SJSA1 (cell line): ENCODE results near the gene FAM171A1. TPM values are rescaled to one million over a fixed set of nuclear protein-coding genes. Genes with fewer than 3 reads are reported as not detected.
A peak's percentile ranks its signal among the peaks of the same experiment; 100 is the strongest.

Experiments
- DNase-seq, 2 experiments: peaks; one replicate each; pipeline ENCODE4 v3.0.0-alpha.2; 2015 to 2020; ENCODE audit warnings: low spot score in 2 of 2, low read depth in 1 of 2
- H3K27ac ChIP-seq: fragments of 250-450 bp; sonication (Bioruptor Pico); 2 replicates; pipeline ENCODE4 v1.5.1; 2020; ENCODE audit warnings: mild to moderate bottlenecking, moderate library complexity
- H3K27me3 ChIP-seq: fragments of 250-450 bp; sonication (Bioruptor Pico); replicated peaks from 2 replicates; pipeline ENCODE4 v1.5.1; 2020; ENCODE audit warnings: mild to moderate bottlenecking, moderate library complexity
- H3K36me3 ChIP-seq: fragments of 250-450 bp; sonication (Bioruptor Pico); 2 replicates; pipeline ENCODE4 v1.5.1; 2020; ENCODE audit warnings: mild to moderate bottlenecking
- H3K4me1 ChIP-seq: fragments of 250-450 bp; sonication (Bioruptor Pico); replicated peaks from 2 replicates; pipeline ENCODE4 v1.6.1; 2021; ENCODE audit warnings: mild to moderate bottlenecking
- H3K4me3 ChIP-seq: fragments of 250-450 bp; sonication (Bioruptor Pico); 2 replicates; pipeline ENCODE4 v1.5.1; 2020; ENCODE audit warnings: mild to moderate bottlenecking
- H3K9me3 ChIP-seq: fragments of 250-450 bp; sonication (Bioruptor Pico); replicated peaks from 2 replicates; pipeline ENCODE4 v1.5.1; 2020; ENCODE audit warnings: mild to moderate bottlenecking
- total RNA-seq: library from RNA; depleted of rRNA; stranded (reverse); fragments of >200 nt; shearing (Covaris generic); gene quantifications from 2 replicates; pipeline ENCODE4 v1.2.3, GENCODE V29; 2014

Gene FAM171A1
- total RNA-seq, 1 experiment from 2014 or later = 60.3 TPM

DNA sequence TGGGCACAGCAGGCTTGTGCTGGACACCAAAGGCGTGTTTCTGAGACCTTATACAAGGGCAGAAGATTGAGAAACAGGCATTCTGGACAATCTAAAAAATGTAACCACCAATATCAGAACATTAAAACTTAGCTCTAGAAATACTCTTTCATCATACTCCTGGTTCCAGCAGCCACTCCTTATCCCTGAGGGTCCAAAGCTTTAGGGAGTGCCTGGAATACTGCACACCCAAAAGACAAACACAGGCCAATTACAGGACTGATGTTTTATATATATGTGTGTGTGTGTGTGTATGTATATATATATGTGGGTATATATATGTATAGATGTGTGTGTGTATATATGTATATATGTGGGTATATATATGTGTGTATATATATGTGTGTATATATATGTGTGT, 39.6 kb downstream of the FAM171A1 start:
- DNase-seq = no peak
- Histone ChIP-seq H3K27ac (no peak overlapping the region), H3K9me3 (no peaks in the 10 kb centered on the region), H3K4me3 (no peak overlapping the region), H3K27me3 (no peaks in the 10 kb centered on the region), H3K4me1 (peaks cover 42% of the 10 kb centered on the region), H3K36me3 (0 out of 2 replicates have a peak, but pooled peaks cover 3% of the 10 kb centered on the region)

DNA sequence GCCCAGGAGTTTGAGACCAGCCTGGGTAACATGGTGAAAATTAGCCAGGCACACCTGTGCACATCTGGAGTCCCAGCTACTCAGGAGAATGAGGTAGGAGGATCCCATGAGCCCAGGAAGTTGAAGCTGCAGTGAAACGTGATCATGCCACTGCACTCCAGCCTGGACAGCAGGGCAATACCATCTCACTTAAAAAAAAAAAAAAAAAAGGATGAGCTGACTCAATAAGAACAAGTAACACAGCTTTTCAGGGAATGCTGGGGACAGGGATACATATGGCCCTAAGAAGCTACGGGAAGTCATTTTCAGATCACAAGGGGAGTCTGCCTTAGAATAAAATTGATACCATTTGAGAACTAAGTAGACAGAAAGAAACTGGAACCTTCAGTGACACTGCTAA, 41.7 kb downstream of the FAM171A1 start:
- H3K27ac ChIP-seq = no peak overlapping the region
- H3K36me3 ChIP-seq = peaks cover 11% of the 10 kb centered on the region; the same call in 1 of the 2 replicates
- H3K9me3 ChIP-seq = no peaks in the 10 kb centered on the region
- H3K4me3 ChIP-seq = no peak overlapping the region
- no peak for DNase-seq
- H3K27me3 ChIP-seq = no peaks in the 10 kb centered on the region
- peaks cover 43% of the 10 kb centered on the region for H3K4me1 ChIP-seq

DNA sequence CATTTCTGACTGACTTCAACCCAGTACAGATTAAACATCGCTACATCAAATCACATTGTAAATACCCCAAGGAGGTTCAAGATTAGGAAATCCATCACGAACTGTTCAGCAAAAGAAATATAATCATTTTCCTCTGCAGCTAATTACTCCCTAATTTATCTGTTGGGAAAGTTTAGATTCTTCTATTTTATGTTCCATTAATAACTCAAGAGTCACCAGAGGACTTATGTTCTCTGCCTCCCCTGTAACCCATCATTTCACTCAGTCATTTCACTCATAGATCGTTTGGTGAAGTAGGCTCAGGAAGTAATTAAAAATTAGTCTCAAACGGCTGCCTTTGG, 45.2 kb downstream of the FAM171A1 start:
- Histone ChIP-seq H3K27ac (peak overlapping the region; percentile 69), H3K27me3 (no peaks in the 10 kb centered on the region), H3K4me1 (peaks cover 54% of the 10 kb centered on the region), H3K4me3 (no peak overlapping the region), H3K36me3 (peaks cover 8% of the 10 kb centered on the region; the same call in 1 of the 2 replicates), H3K9me3 (no peaks in the 10 kb centered on the region)
- no peak for DNase-seq

DNA sequence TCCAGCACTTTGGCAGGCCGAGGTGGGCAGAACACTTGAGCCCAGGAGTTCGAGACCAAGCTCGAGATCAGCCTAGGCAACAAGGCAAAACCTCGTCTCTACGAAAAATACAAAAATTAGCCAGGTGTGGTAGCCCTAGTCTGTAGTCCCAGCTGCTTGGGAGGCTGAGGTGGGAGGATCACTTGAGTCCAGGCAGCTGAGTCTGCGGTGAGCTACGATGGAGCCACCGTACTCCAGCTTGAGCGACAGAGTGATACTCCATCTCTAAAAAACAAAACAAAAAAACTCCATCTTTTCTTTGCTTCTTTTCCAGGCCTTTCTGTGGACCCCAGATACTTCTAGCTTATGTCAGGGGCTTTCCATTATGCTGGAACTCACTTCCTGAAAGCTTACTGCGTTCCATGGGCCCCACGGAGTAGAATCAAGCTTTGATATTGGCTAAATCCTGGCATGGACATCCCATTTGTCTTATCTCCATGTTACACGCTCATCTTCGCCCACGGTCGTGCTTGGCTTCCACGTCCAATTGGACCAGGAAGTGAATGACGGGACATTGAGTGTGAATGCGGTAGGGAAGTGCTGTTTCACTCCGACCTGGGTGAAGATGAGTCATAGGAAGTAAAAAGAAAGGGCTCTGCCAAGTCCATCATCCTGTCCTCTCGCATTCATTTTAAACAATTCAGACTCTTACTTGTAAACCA, 45.7 kb downstream of the FAM171A1 start:
- H3K27me3 ChIP-seq = no peaks in the 10 kb centered on the region
- H3K36me3 ChIP-seq = peaks cover 8% of the 10 kb centered on the region; the same call in 1 of the 2 replicates
- H3K4me3 ChIP-seq = no peak overlapping the region
- peaks cover 58% of the 10 kb centered on the region for H3K4me1 ChIP-seq
- no peaks in the 10 kb centered on the region for H3K9me3 ChIP-seq
- DNase-seq = peak; percentile 76 to 80
- H3K27ac ChIP-seq = peak overlapping the region; percentile 69

DNA sequence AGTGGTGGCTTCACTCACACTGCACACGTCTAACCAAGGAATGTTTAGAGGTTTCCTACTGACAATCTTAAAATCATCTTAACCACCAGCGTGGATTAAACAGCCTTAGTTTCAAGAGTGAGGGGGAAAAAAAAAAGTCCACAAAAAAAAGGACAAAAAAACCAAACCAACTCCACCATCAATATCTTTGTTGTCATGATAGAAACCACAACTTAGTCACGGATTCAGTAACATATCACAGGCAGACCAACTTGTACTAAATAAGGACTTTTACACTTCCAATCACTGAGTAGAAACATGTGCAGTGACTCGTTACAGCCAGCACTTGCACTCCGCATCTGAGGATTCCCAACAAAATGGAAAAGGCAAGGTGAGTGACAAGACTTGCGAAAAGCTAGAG, 46.5 kb downstream of the FAM171A1 start:
- no peak for DNase-seq
- H3K9me3 ChIP-seq = no peaks in the 10 kb centered on the region
- H3K36me3 ChIP-seq = peaks cover 8% of the 10 kb centered on the region; the same call in 1 of the 2 replicates
- peaks cover 64% of the 10 kb centered on the region for H3K4me1 ChIP-seq
- 0 out of 2 replicates have a peak overlapping the region, but pooled peaks have one; percentile 69 for H3K27ac ChIP-seq
- H3K27me3 ChIP-seq = no peaks in the 10 kb centered on the region
- H3K4me3 ChIP-seq = no peak overlapping the region

DNA sequence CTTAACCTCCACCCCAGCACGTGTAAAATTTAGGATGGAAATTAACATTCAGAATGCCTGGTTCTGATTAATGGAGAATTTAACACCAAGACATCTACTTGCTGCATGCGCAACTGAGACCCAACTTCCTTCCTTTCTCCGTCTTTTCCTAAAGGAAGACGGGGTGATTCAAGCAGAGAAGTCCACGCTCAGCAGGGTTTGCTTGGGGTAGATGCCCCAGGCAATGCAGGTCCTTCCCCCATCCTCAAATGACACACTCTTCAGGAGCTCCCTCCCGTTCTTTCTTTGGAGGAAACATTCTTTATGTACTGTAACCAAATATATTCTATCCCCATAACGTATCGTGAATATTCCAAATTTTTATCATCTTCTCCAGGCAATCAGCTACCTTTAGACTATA, 47.0 kb downstream of the FAM171A1 start:
- no peak overlapping the region for H3K4me3 ChIP-seq
- no peak for DNase-seq

DNA sequence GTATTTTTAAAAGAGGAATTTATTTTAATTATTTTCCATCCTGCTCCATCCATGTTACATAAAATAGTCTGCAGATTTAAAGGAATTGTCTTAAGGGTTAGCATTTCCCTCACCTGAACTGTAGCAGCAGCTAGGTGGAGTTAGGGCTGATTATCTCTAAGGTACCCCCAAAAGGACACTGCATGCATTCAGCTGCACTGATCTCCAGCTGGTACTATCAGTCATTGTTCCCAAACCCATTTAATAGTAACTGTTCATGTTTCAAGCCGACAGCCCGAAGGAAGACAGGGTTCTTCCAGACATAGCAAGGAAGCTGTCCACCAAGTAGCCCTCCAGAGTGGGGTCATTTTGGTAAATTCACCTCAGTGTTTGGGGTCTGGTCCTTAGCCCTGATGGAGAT, 48.7 kb downstream of the FAM171A1 start:
- H3K27me3 ChIP-seq = no peaks in the 10 kb centered on the region
- H3K36me3 ChIP-seq = peaks cover 12% of the 10 kb centered on the region
- no peak for DNase-seq
- no peak overlapping the region; the same call in 1 of the 2 replicates for H3K27ac ChIP-seq
- peaks cover 68% of the 10 kb centered on the region for H3K4me1 ChIP-seq
- no peak overlapping the region for H3K4me3 ChIP-seq
- H3K9me3 ChIP-seq = no peaks in the 10 kb centered on the region

More for the DNA sequence above, 47.0 kb downstream of the FAM171A1 start:
- Histone ChIP-seq H3K27ac (no peak overlapping the region), H3K9me3 (no peaks in the 10 kb centered on the region), H3K36me3 (peaks cover 8% of the 10 kb centered on the region; the same call in 1 of the 2 replicates), H3K4me1 (peaks cover 64% of the 10 kb centered on the region), H3K27me3 (no peaks in the 10 kb centered on the region)

DNA sequence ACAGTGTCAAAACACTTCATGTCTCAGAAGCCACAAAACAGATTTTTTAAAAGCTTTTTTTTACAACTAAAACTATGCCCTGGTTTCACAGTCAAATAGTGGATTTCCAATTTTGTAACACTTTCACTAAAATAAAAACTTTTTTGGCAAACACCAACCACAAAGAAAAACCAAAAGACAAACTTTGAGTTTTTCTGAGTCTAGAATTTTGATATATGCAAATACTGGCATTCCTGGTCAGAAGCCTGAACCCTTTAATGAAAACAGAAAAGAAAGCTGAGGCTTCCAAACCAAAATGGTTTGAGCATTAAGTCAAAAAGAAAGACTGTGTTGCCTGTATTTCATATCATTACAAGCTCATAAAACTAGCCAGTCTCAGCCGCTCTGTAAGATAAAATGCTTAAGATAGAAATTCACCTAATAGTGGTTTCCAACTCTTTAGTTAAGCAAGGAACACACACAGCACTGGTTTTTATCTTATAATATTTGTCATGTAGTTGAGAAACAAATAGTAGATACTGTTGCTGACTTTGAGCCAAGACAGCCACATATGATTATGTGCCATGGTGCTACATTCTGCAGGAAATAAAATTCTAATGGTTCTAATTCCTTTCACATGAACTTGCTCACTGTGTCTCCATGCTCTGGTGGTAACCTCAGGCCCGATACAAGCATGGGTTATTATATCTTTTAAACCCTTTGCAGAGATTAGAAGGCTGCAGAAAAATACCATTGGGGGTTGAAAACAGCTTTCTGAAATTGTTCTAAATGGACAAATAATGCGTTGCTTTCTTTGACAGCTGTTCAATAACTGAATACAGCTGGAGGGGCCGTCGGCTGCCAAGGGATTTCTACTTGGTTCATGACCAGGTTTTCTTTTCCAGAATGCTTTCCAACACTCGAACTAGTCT, 49.4 kb downstream of the FAM171A1 start:
- no peaks in the 10 kb centered on the region for H3K27me3 ChIP-seq
- no peaks in the 10 kb centered on the region for H3K9me3 ChIP-seq
- H3K4me3 ChIP-seq = no peak overlapping the region
- H3K36me3 ChIP-seq = peaks cover 13% of the 10 kb centered on the region
- DNase-seq = peak in 1 of 2 experiments; percentile 37
- peaks cover 62% of the 10 kb centered on the region for H3K4me1 ChIP-seq
- H3K27ac ChIP-seq = peak overlapping the region; percentile 62

DNA sequence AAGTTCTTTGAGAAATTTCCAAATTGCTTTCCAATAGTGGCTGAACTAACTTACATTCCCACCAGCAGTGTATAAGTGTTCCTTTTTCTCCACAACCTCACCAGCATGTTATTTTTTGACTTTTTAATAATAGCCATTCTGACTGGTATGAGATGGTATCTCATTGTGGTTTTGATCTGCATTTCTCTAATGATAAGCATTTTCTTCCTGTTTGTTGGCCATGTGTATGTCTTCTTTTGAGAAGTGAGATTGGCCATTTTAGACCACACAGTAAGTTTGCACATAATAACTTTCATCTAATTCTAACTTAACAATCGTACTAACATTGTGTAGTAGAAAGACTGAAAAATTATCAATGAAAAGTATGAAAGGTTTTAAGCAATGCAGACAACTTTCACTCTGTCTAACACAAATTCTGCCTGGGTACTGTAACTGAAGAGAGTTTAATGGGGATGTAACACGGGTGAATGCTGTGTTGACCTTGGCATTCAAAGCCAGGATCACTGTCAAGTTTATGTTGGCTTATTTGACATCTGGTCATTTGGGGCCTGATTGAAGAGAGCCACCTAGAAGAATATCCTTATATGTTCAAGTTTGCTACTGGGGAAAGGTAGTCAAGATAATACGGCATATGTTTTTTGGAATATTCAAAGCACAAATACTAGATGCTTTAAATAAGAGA, 50.4 kb downstream of the FAM171A1 start:
- Histone ChIP-seq H3K4me3 (no peak overlapping the region), H3K36me3 (peaks cover 17% of the 10 kb centered on the region), H3K4me1 (peaks cover 60% of the 10 kb centered on the region), H3K27me3 (no peaks in the 10 kb centered on the region), H3K9me3 (no peaks in the 10 kb centered on the region), H3K27ac (peak overlapping the region; percentile 62)
- peak in 1 of 2 experiments; percentile 87 for DNase-seq

DNA sequence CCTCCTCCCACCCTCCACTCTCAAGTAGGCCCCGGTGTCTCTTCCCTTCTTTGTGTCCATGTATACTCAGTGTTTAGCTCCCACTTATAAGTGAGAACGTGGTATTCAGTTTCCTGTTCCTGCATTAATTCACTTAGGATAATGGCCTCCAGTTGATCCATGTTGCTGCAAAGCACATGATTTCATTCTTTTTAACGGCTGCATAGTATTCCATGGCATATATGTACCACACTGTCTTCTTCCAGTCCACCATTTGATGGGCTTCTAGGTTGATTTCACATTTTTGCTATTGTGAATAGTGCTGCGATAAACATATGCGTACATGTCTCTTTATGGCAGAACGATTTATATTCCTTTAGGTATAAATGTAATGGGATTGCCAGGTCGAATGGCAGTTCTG, 51.0 kb downstream of the FAM171A1 start:
- Histone ChIP-seq H3K4me1 (peaks cover 55% of the 10 kb centered on the region), H3K9me3 (no peaks in the 10 kb centered on the region), H3K27me3 (no peaks in the 10 kb centered on the region), H3K36me3 (peaks cover 13% of the 10 kb centered on the region), H3K4me3 (no peak overlapping the region), H3K27ac (peak overlapping the region; percentile 36)
- no peak for DNase-seq

DNA sequence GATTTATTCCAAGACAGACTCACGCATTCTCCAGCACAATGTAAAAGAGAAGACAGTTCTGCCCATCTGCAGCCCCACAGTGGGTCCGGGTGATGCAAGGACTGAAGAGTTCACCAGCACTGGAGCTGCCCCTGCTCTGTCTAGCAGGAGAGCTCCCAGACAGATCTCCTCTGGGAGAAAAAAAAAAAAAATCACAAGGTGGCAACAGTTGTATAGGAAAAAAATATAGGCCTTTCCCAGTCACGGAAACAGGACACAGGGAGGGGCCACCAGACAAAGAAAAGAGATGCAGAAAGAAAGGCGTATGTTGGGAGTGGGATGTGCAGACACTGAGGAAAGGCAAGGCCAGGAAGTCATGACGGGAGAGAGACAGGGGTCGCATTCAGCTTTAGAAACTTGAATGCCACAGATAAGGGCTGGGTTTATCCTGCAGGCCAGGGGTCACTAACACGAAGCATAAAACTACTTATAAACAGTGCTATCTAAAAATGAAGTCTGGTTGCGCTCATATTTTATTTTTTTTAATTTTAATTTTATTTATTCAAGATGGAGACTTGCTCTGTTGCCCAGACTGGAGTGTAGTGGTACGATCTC, 54.1 kb downstream of the FAM171A1 start:
- Histone ChIP-seq H3K27ac (no peak overlapping the region), H3K4me3 (no peak overlapping the region), H3K27me3 (no peaks in the 10 kb centered on the region), H3K9me3 (no peaks in the 10 kb centered on the region), H3K4me1 (peaks cover 60% of the 10 kb centered on the region), H3K36me3 (peaks cover 15% of the 10 kb centered on the region)
- no peak for DNase-seq

DNA sequence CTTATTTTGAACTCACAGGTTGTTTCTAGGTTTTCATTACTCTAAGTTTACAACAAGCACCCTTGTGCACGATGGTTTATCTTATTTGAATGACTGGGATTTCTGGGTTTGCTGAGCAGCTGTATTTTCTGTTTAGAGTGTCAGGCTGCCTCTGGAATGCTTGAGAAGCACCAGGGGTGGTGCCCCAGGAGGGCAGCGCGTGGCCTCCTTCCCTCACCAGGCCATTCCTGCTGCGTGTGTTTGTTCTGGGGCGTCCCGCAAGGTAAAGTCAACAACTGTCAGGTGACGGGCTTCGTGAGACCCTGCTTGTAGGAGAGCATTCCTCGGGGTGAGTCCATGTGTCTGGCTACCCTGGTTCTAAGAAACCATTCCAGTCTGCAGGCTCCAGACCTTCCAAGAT, 54.9 kb downstream of the FAM171A1 start:
- Histone ChIP-seq H3K27ac (no peak overlapping the region), H3K9me3 (no peaks in the 10 kb centered on the region), H3K27me3 (no peaks in the 10 kb centered on the region), H3K36me3 (peaks cover 15% of the 10 kb centered on the region), H3K4me1 (peaks cover 58% of the 10 kb centered on the region), H3K4me3 (no peak overlapping the region)
- DNase-seq = no peak

DNA sequence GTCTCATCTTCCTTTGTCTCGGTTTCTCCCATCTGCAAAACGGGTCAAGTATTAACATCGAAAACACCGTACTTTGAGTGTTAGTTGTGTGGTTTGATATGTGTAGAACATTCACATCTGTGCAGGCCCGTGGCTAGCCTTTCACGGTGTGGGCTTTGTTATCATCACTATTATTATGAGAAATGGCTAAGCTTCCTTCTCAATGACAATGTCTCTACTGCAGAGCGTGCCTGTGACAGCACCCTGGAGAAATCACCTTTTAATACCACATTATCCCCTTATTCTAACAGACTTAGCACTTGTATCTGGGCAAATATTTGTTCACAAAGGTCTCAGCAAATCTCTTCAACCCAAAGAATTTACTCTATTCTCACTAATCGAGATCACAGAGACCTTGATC, 55.8 kb downstream of the FAM171A1 start:
- peaks cover 15% of the 10 kb centered on the region for H3K36me3 ChIP-seq
- DNase-seq = no peak
- H3K27ac ChIP-seq = no peak overlapping the region
- no peaks in the 10 kb centered on the region for H3K27me3 ChIP-seq
- no peaks in the 10 kb centered on the region for H3K9me3 ChIP-seq
- peaks cover 55% of the 10 kb centered on the region for H3K4me1 ChIP-seq
- no peak overlapping the region for H3K4me3 ChIP-seq
